Colonic mucosa (tissue), 4 donors: Measurements from ENCODE around the gene GFER. TPM values are rescaled to one million over a fixed set of nuclear protein-coding genes. Genes with fewer than 3 reads are reported as not detected.

ENCODE experiments used
- DNase-seq: peaks from one replicate; pipeline ENCODE4 v3.0.0-alpha.2; 2020
- H3K27ac ChIP-seq: fragments of 200-600 bp; one replicate; pipeline ENCODE4 v1.8.0; 2021
- H3K27me3 ChIP-seq: fragments of 200-600 bp; one replicate; pipeline ENCODE4 v1.8.0; 2021
- H3K36me3 ChIP-seq: fragments of 200-600 bp; one replicate; pipeline ENCODE4 v1.8.0; 2021
- H3K4me1 ChIP-seq: fragments of 200-600 bp; one replicate; pipeline ENCODE4 v1.8.0; 2021; ENCODE audit warnings: mild to moderate bottlenecking
- H3K4me3 ChIP-seq: fragments of 200-600 bp; one replicate; pipeline ENCODE4 v1.8.0; 2021
- H3K9ac ChIP-seq, 2 donors: one replicate each; pipeline ENCODE4 v1.7.0; 2013; ENCODE audit warnings: control low read depth in 2 of 2, low read depth in 2 of 2, low read length in 2 of 2
- H3K9me3 ChIP-seq: fragments of 200-600 bp; one replicate; pipeline ENCODE4 v1.8.0; 2021
- CTCF ChIP-seq: fragments of 200-600 bp; IDR thresholded peaks from one replicate; pipeline ENCODE4 v1.8.0; 2022; ENCODE audit warnings: antibody characterized with exemption, mild to moderate bottlenecking
- intact Hi-C: fragments of 100-400 bp; cut with DNase I; formaldehyde crosslinking; loops from one replicate; pipeline ENCODE4 v1.14.1; 2022
- total RNA-seq, 2 donors: library from RNA; stranded (reverse); fragmentation: NEBNext Ultra II Directional in 1 of 2; extraction: Animal tissue kit (Norgen Biotek cat#: 25700) in 1 of 2; gene quantifications; one replicate each; pipeline ENCODE4 v1.2.1, GENCODE V29; 2021
- donor health status: healthy.
- donor health status: DM: no; HTN: no; CAD: no.
- donor health status: DM: no; HTN: no; CAD: no.

The GFER gene
- total RNA-seq, 2 donors from 2014 or later: 76.6 to 79.5 TPM

- Histone ChIP-seq H3K27me3 (no peaks in the 10 kb centered on the region), H3K4me3 (peak within 1 kb of the TSS; percentile 99), H3K4me1 (peaks cover 11% of the 10 kb centered on the region), H3K9me3 (no peaks in the 10 kb centered on the region), H3K27ac (peak within 1 kb of the TSS; percentile 82), H3K36me3 (peaks cover 5% of the 10 kb centered on the region), H3K9ac (peak within 1 kb of the TSS; percentile 90 to 91)
- peak; percentile 93 for DNase-seq
- TF ChIP-seq CTCF: no peak
- intact Hi-C loops: no loop called here
Observed at GRCh38 chr16:1971796-1972489, 12.1 kb upstream of the GFER start, which contains the start of gene TBL3. Gene TBL3 (plus strand): TSS chr16:1972053. CDS start chr16:1972165, 112 bp downstream.

- peaks cover 11% of the 10 kb centered on the region for H3K4me1 ChIP-seq
- H3K36me3 ChIP-seq: peaks cover 6% of the 10 kb centered on the region
- H3K9ac ChIP-seq: peak overlapping the region; percentile 90 to 91
- no peaks in the 10 kb centered on the region for H3K9me3 ChIP-seq
- intact Hi-C loops: no loop called here
- H3K27me3 ChIP-seq: no peaks in the 10 kb centered on the region
- TF ChIP-seq CTCF: no peak
- no peak for DNase-seq
- peak overlapping the region; percentile 99 for H3K4me3 ChIP-seq
- peak overlapping the region; percentile 24 for H3K27ac ChIP-seq
Observed at GRCh38 chr16:1972490-1972877, 11.5 kb upstream of the GFER start.

GRCh38 chr16:1973461-1974156, 10.4 kb upstream of the GFER start:
- no peak for DNase-seq
- Histone ChIP-seq H3K9ac (no peak overlapping the region), H3K4me3 (no peak overlapping the region), H3K9me3 (no peaks in the 10 kb centered on the region), H3K27ac (no peak overlapping the region), H3K4me1 (peaks cover 11% of the 10 kb centered on the region), H3K27me3 (no peaks in the 10 kb centered on the region), H3K36me3 (peaks cover 14% of the 10 kb centered on the region)
- intact Hi-C loops: no loop called here
- no peak for TF ChIP-seq CTCF

GRCh38 chr16:1974157-1975070, 9.6 kb upstream of the GFER start:
- Histone ChIP-seq H3K27me3 (no peaks in the 10 kb centered on the region), H3K4me1 (peaks cover 11% of the 10 kb centered on the region), H3K4me3 (no peak overlapping the region), H3K9me3 (no peaks in the 10 kb centered on the region), H3K27ac (no peak overlapping the region), H3K36me3 (peaks cover 14% of the 10 kb centered on the region), H3K9ac (no peak overlapping the region)
- no peak for DNase-seq
- intact Hi-C loops: no loop called here
- no peak for TF ChIP-seq CTCF
